GM12891 (cell line): ENCODE data around the gene HOXD11.

Experiments used
- DNase-seq: peaks from one replicate; pipeline ENCODE4 v3.0.0; 2011; ENCODE audit warnings: low spot score; ENCODE audit not compliant: insufficient read length
- FAIRE-seq: peaks from 2 replicates; lab custom pipeline; 2011; peaks lifted over from hg19 to GRCh38; lab: Jason Lieb, UNC
- PAX5 ChIP-seq: IDR thresholded peaks from 2 replicates; pipeline ENCODE4 v1.6.1; 2011; ENCODE audit warnings: low read length, moderate library complexity, mild to moderate bottlenecking; ENCODE audit not compliant: insufficient read depth, severe bottlenecking
- POLR2A ChIP-seq: IDR thresholded peaks from 2 replicates; pipeline ENCODE4 v1.6.1; 2011; ENCODE audit warnings: low read depth, low read length, control low read depth
- POLR2AphosphoS5 ChIP-seq: IDR thresholded peaks from 2 replicates; pipeline ENCODE4 v1.6.1; 2011; ENCODE audit warnings: low read depth, low read length, control low read depth
- POU2F2 ChIP-seq: IDR thresholded peaks from 2 replicates; pipeline ENCODE4 v1.6.1; 2011; ENCODE audit warnings: low read depth, mild to moderate bottlenecking, control low read depth, low read length, moderate library complexity
- SPI1 ChIP-seq: IDR thresholded peaks from 2 replicates; pipeline ENCODE4 v1.6.1; 2011; ENCODE audit warnings: low read depth, low read length, control low read depth
- TAF1 ChIP-seq: IDR thresholded peaks from 2 replicates; pipeline ENCODE4 v1.6.1; 2011; ENCODE audit warnings: low read depth, low read length, control low read depth

The HOXD11 gene

DNA sequence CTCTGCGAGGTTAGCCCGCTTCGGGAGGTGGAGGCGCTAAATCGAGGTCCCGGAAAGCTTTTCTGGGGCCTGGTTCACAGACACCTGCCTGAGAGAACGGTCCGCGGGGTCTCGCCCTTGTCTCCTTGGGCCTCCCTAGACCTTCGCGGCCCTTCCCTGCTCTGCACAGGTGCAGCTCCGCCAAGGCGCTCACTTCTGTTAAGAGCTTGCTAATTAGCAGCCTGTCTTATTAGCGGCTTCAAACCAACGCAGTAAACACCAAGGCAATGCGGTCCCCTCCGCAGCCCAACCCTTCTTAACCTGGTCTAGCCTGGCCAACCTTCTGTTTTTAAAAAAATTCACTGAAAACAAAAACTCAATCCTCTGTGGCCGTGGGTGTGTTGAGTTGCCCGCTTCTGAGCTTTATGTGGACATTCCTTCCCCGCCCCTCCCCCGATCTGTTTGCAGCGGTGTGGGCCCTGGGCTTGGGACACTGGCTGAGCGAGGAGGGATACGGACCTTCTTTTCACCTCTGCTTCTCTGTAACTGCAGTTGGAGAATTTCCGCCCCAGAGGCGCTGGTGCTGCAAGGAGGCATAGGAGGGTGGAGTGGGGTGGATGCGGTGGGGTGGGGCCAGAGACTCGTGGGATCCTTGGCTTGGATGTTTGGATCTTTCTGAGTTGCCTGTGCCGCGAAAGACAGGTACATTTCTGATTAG is 40.9 kb downstream of the HOXD11 start:
- FAIRE-seq, result no peak
- TF ChIP-seq POLR2AphosphoS5 (no peak), POLR2A (no peak), PAX5 (no peak), POU2F2 (no peak), SPI1 (no peak), TAF1 (no peak)
- DNase-seq, result no peak

DNA sequence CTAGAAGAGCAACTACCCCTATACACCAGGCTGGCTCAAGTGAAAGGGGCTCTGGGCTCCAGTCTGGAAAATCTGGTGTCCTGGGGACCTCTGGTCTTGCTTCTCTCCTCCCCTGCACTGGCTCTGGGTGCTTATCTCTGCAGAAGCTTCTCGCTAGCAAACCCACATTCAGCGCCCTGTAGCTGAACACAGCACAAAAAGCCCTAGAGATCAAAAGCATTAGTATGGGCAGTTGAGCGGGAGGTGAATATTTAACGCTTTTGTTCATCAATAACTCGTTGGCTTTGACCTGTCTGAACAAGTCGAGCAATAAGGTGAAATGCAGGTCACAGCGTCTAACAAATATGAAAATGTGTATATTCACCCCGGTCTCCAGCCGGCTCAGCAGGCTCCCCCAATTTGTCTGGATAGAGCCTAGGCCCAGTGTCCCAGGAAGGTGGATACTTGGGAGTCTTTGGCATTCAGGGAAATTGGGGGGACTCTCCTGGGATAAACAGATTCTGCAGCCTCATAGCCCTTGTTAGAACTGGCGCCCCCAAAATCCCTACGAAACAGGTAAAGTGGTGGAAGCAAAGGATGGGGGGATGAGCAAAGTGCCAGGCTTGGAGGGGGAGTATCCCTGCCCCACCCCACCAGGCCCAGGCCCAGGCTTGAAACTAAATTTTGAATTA is 41.8 kb downstream of the HOXD11 start:
- no peak for DNase-seq
- no peak for FAIRE-seq
- TF ChIP-seq POLR2A (no peak), TAF1 (no peak), POU2F2 (no peak), POLR2AphosphoS5 (no peak), PAX5 (no peak), SPI1 (no peak)

DNA sequence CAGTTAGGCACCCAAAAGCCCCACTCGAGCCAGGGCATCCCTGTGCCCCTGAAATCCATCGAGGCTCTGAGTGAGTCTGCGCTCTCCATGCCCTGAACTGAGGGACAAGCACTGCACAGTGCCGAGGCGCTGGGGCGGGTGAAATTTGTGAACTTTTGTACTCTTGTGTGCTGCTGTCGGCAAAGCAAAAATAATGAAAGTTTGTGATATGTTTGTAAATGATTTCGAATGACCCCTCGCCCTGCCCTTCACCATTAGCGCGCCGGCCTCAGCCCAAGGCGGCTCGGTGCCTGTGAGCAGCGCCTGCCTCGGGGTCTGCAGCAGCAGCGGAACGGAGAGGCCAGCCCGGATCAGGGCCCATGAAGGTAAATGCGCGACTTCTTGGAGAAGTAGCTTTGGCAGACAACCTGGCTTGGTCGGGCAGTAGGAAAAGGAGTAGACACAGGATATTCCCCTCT is 42.4 kb downstream of the HOXD11 start:
- DNase-seq, result no peak
- FAIRE-seq, result no peak
- TF ChIP-seq TAF1, result no peak
- TF ChIP-seq POLR2A, result no peak
- no peak for TF ChIP-seq PAX5
- no peak for TF ChIP-seq POLR2AphosphoS5
- TF ChIP-seq POU2F2, result no peak
- TF ChIP-seq SPI1, result no peak

DNA sequence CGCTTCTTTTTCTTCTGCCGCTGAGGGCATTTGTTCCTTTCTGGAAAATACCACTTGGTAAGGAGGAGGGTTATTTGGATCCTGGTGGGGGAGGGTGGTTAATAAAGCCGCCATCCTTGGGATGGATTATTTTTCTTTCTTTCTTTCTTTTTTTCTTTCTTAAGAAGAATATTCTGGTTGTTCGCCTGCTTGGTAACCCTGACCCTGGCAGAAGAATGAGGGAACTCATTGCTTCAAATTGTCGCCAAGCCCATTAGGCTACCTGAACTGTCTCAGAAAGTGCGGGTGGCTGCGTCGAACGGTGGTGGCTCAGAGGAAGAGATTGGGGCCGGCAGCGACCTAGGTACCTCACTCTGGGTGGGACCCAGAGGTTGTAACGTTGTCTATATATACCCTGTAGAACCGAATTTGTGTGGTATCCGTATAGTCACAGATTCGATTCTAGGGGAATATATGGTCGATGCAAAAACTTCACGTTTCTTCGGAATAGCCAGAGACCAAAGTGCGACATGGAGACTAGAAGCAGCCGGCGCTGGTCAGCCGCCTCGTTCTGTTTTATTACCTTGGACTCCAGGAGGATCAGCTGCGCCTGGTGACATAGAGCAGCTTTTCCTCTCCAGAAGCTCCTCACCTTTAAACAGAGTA is 43.0 kb downstream of the HOXD11 start:
- FAIRE-seq (no peak), DNase-seq (no peak)
- no peak for TF ChIP-seq SPI1
- no peak for TF ChIP-seq POLR2AphosphoS5
- no peak for TF ChIP-seq PAX5
- TF ChIP-seq POLR2A, result no peak
- TF ChIP-seq TAF1, result no peak
- TF ChIP-seq POU2F2, result no peak

DNA sequence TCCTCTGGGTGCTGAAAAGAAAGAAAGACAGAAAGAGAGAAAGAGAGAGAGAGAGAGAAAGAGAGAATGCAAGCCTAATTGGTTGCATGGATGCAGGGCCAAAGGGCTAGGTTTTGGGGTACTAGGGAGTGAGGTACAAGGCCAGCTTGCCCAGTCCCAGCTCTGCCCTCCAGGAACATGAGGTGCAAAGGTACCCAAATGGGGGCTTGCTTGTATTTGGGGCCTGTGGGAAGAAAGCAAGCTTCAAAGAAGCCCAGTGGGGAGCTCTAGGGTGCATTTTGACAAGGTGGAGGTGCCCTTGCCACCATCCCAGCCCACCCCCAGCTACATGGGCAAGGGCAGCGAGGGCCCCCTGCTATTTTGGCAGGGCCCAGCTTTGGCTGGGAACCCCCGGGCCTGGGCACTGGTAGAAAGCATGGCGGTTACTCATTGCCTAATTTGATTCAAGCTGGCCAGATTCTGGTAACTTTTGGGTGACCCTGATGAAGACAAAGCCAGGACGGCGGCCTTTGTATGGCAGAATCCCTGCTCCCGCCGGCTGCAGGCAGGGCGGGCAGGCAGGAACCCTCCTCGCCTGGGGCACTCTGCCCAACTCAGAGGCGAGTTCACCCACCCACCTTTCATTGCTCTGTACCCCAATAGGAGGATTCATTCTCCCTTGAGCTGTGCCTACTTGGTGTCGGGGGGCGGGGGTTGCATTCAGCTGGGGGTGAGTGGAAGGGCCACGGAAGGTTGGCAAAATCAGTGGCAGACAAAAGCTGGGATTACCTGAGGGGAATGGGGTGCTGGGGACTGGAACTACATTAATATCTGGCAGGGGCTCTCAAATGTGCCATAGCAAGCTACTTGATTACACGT is 43.7 kb downstream of the HOXD11 start:
- TF ChIP-seq TAF1, result no peak
- no peak for TF ChIP-seq PAX5
- TF ChIP-seq SPI1, result no peak
- no peak for TF ChIP-seq POLR2A
- TF ChIP-seq POLR2AphosphoS5, result no peak
- TF ChIP-seq POU2F2, result no peak
- DNase-seq, result no peak
- no peak for FAIRE-seq

DNA sequence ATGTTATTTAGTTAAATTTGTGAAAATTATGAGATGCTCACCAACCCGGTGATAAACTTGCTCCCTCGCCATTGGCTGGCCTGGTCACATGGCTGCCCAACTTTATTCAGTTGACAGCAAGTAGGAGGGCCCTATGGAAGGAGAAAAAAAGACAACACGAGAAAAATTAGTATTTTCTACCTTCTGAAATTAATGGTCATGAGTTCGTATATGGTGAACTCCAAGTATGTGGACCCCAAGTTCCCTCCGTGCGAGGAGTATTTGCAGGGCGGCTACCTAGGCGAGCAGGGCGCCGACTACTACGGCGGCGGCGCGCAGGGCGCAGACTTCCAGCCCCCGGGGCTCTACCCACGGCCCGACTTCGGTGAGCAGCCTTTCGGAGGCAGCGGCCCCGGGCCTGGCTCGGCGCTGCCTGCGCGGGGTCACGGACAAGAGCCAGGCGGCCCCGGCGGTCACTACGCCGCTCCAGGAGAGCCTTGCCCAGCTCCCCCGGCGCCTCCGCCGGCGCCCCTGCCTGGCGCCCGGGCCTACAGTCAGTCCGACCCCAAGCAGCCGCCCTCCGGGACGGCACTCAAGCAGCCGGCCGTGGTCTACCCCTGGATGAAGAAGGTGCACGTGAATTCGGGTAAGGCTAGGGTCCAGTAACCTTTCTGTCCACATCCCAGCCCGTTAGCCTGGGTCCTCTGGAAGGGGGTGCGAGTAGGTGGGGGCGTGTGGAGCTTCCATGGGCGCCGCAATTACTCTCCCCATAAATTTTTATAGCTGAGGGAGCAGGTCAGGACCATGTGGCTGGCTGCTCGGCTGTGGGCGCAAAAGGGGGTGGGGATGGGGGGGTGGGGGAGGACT is 44.6 kb downstream of the HOXD11 start, which contains the start of gene HOXD4:
Gene HOXD4, plus strand, starts transcription at position 109 of the 846 bp plus-strand sequence. Its CDS starts 84 bp downstream, at position 193.
- DNase-seq (no peak), FAIRE-seq (no peak)
- no peak for TF ChIP-seq POU2F2
- no peak for TF ChIP-seq SPI1
- TF ChIP-seq PAX5, result no peak
- TF ChIP-seq TAF1, result no peak
- no peak for TF ChIP-seq POLR2A
- TF ChIP-seq POLR2AphosphoS5, result no peak

DNA sequence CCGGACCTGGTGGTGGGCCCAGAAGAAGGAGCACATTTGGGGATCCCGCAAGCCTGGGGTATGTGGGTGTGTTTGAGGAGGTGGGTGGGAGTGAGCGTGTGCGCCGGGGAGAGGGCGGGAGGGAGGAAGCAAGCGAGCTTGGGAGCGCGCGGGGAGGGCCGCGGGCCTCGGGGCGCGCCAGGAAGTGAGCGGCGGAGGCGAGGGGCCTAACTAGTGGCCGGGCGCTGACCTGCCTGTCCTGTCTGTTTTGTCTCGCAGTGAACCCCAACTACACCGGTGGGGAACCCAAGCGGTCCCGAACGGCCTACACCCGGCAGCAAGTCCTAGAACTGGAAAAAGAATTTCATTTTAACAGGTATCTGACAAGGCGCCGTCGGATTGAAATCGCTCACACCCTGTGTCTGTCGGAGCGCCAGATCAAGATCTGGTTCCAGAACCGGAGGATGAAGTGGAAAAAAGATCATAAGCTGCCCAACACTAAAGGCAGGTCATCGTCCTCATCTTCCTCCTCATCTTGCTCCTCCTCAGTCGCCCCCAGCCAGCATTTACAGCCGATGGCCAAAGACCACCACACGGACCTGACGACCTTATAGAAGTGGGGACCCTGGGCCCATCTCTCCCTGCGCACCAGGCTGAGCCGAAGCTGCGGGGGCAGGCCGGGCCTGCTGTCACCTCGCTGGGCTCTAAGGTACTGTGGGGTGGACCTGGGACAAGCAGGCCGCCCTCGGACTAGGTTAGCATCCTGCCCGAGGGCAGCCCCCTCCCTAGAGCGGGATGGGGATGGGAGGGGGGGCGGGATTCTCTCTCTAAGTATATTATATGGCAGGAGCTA is 45.5 kb downstream of the HOXD11 start:
- DNase-seq, result no peak
- FAIRE-seq, result no peak
- TF ChIP-seq POU2F2, result no peak
- TF ChIP-seq TAF1, result no peak
- no peak for TF ChIP-seq POLR2AphosphoS5
- no peak for TF ChIP-seq POLR2A
- TF ChIP-seq PAX5, result no peak
- TF ChIP-seq SPI1, result no peak
